ENCODE data around the gene ZMAT5. TPM values are rescaled to one million over a fixed set of nuclear protein-coding genes. Genes with fewer than 3 reads are reported as not detected.

ZMAT5 gene
- total and polyA plus RNA-seq, 4 donors = 13.2 to 33.8 (median 32.5) TPM

DNA sequence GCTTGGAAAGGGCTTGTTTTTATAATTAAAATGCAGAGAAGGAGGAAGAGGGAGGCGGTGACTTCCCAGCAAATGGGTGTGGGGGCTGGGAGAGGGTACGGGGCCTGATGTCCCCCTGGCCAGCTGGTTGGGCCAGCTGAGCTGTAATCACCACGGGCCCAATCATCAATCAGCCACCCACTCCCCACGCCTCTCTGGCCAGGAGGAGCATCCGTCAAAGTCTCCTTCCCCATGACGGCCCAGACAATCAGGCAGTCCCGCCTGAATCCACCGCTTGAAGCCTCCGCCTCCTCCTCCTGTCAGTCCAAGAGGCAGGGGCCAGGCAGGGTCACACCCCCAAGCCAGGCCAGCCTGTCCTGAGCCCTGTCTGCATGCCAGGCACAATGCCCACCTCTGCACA is 60.3 kb downstream of the ZMAT5 start:
- Histone ChIP-seq H3K36me3 (ENCODE audit: control insufficient read depth, insufficient read depth, low read length) (no peaks in the 10 kb centered on the region), H3K9me3 (ENCODE audit: control insufficient read depth, insufficient read depth, low read length) (no peaks in the 10 kb centered on the region), H3K4me3 (ENCODE audit: low read depth, low read length) (no peak overlapping the region), H3K27me3 (ENCODE audit: control insufficient read depth, insufficient read depth, low read length) (peaks cover 4% of the 10 kb centered on the region), H3K4me1 (ENCODE audit: control insufficient read depth, insufficient read depth, low read length) (peaks cover 81% of the 10 kb centered on the region), H3K27ac (ENCODE audit: low read depth, low read length) (no peak overlapping the region)
- peak in 1 of 6 donors; percentile 64 for DNase-seq (ENCODE audit: low read depth in 4 of 6, low spot score in 6 of 6)
- 30% methylated on average over 8 of the region's 9 CpGs for WGBS (ENCODE audit: insufficient coverage)

DNA sequence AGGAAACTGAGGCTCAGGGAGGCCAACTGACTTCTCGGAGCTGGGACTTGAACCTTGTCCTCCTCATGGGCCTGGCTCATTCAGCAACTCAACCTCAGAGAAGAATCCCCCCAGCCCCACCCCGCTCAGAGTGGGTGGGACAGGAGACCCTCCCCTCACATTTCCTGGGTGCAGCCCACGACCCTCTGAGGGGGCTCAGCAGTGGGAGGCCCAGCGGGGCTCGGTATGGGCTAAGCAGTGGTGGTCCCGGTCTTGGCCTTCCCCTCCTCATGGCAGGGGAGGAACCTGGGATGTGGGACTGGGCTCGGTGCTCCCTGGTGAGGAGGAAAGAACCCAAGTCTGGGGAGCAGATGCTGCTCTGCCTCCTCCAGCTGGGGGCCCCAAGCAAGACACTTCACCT is 61.2 kb downstream of the ZMAT5 start:
- Histone ChIP-seq H3K27me3 (ENCODE audit: control insufficient read depth, insufficient read depth, low read length) (peaks cover 8% of the 10 kb centered on the region), H3K4me1 (ENCODE audit: control insufficient read depth, insufficient read depth, low read length) (peaks cover 81% of the 10 kb centered on the region), H3K9me3 (ENCODE audit: control insufficient read depth, insufficient read depth, low read length) (no peaks in the 10 kb centered on the region), H3K4me3 (ENCODE audit: low read depth, low read length) (no peak overlapping the region), H3K27ac (ENCODE audit: low read depth, low read length) (peak overlapping the region; percentile 90), H3K36me3 (ENCODE audit: control insufficient read depth, insufficient read depth, low read length) (no peaks in the 10 kb centered on the region)
- no peak for DNase-seq (ENCODE audit: low read depth in 4 of 6, low spot score in 6 of 6)
- 62% methylated on average over 5 of the region's 7 CpGs for WGBS (ENCODE audit: insufficient coverage)

DNA sequence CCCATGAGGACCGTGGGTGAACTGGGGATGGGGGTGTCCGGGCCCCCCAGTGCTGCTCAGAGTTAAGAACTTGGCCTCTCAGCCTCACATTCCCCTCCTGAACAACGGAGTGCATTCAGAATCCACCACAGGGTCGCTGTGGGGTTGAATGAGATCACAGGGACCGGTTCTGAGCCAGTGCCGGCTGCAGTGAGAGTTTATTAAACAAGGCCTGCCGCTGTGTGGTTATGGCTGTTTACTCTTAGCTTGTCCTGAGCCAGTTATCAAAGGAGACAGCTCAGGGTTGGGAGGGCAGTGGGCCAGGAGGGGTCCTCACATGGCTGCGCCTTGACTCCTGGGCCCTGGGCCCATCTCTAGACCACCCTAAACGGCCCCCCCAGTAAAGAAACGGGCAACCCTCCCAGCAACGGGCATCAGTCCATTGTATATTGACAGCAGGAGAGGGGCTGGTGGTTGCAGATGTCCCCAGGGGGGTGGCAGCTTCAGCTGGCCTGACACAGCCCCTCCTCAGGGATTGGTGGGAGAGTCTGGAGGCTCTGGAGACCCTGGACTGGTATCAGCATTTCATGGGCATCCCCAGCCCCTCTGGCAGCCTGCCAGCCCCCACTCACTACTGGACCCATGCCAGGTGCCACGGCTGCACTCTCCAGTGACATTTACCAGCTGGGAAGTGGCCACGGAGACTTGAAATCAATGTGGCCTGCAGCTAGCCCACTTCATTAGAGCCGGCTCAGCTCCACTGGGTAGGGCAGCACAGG is 62.1 kb downstream of the ZMAT5 start:
- peak overlapping the region; percentile 90 for H3K27ac ChIP-seq (ENCODE audit: low read depth, low read length)
- WGBS (ENCODE audit: insufficient coverage) = 9% methylated on average over 10 of the region's 14 CpGs
- peak in 5 of 6 donors; percentile 52 to 89 (median 70) for DNase-seq (ENCODE audit: low read depth in 4 of 6, low spot score in 6 of 6)

DNA sequence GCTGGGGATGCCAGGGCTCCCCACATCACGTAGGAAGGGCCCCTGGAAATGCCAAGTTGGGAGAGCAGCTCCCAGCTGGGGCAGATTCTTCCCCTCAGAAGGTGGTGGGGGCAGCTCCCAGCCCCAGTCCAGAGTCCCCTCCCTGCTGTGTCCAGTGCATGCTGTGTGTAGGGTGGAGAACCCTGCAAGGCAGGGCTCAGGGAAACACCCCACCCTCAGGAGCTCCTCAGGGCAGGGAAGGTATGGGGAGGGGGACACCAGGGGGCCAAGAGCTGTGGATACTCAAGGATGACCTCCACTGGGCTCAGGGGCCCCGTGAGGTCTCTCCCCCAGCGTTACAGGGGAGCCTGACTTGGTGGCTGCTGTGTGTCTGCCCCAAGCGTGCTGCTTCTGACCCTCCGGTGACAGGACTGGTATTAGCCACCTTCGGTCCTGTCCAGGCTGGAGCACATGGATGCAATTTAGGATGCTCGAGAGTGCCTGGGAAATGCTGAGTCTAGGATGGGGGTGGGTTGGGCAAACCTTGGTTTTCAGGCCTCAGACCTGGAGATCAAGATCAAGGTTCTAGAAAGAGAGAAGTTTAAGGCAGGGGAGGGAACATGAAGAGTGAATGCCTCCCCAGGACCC is 63.1 kb downstream of the ZMAT5 start:
- Histone ChIP-seq H3K27ac (ENCODE audit: low read depth, low read length) (peak overlapping the region; percentile 83), H3K9me3 (ENCODE audit: control insufficient read depth, insufficient read depth, low read length) (no peaks in the 10 kb centered on the region), H3K4me1 (ENCODE audit: control insufficient read depth, insufficient read depth, low read length) (peaks cover 81% of the 10 kb centered on the region), H3K27me3 (ENCODE audit: control insufficient read depth, insufficient read depth, low read length) (peaks cover 6% of the 10 kb centered on the region), H3K36me3 (ENCODE audit: control insufficient read depth, insufficient read depth, low read length) (no peaks in the 10 kb centered on the region), H3K4me3 (ENCODE audit: low read depth, low read length) (no peak overlapping the region)
- DNase-seq (ENCODE audit: low read depth in 4 of 6, low spot score in 6 of 6) = no peak
- WGBS (ENCODE audit: insufficient coverage) = 41% methylated on average over 7 of the region's 7 CpGs

More for the DNA sequence above, 62.1 kb downstream of the ZMAT5 start:
- Histone ChIP-seq H3K27me3 (ENCODE audit: control insufficient read depth, insufficient read depth, low read length) (peaks cover 8% of the 10 kb centered on the region), H3K9me3 (ENCODE audit: control insufficient read depth, insufficient read depth, low read length) (no peaks in the 10 kb centered on the region), H3K36me3 (ENCODE audit: control insufficient read depth, insufficient read depth, low read length) (no peaks in the 10 kb centered on the region), H3K4me1 (ENCODE audit: control insufficient read depth, insufficient read depth, low read length) (peaks cover 80% of the 10 kb centered on the region), H3K4me3 (ENCODE audit: low read depth, low read length) (no peak overlapping the region)

DNA sequence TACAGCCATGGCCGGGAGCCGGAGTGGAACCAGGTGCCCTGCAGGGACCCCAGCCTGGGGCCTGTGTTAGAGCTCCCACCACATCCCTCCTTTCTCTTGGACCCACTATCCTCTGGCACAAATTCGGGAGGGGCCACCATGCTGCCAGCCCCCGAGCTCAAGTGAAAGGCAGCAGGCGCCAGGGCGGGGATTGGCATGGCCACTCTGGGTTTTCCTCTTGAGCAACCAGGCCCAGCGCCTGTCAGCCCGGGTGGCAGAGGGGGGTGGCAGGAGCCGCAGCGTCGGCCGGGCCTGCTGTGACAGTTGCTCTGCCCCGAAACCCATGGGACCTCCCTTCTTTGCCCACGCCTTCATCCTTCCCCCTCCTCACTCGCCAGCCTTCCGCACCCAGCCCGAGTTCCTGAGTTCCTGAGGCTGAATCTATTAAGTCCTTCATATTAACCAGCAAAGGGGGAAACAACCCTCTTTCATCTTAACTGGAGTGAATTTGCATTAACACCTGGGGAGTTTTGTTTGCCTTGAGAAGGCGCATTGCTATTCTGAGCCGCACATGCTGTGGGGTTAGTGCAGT is 63.8 kb downstream of the ZMAT5 start:
- H3K27me3 ChIP-seq (ENCODE audit: control insufficient read depth, insufficient read depth, low read length) = peaks cover 6% of the 10 kb centered on the region
- WGBS (ENCODE audit: insufficient coverage) = 27% methylated on average over 13 of the region's 19 CpGs
- peaks cover 86% of the 10 kb centered on the region for H3K4me1 ChIP-seq (ENCODE audit: control insufficient read depth, insufficient read depth, low read length)
- no peaks in the 10 kb centered on the region for H3K9me3 ChIP-seq (ENCODE audit: control insufficient read depth, insufficient read depth, low read length)
- H3K36me3 ChIP-seq (ENCODE audit: control insufficient read depth, insufficient read depth, low read length) = peaks cover 3% of the 10 kb centered on the region
- H3K27ac ChIP-seq (ENCODE audit: low read depth, low read length) = peak overlapping the region; percentile 83
- H3K4me3 ChIP-seq (ENCODE audit: low read depth, low read length) = no peak overlapping the region
- peak in 2 of 6 donors; percentile 72 to 79 for DNase-seq (ENCODE audit: low read depth in 4 of 6, low spot score in 6 of 6)

DNA sequence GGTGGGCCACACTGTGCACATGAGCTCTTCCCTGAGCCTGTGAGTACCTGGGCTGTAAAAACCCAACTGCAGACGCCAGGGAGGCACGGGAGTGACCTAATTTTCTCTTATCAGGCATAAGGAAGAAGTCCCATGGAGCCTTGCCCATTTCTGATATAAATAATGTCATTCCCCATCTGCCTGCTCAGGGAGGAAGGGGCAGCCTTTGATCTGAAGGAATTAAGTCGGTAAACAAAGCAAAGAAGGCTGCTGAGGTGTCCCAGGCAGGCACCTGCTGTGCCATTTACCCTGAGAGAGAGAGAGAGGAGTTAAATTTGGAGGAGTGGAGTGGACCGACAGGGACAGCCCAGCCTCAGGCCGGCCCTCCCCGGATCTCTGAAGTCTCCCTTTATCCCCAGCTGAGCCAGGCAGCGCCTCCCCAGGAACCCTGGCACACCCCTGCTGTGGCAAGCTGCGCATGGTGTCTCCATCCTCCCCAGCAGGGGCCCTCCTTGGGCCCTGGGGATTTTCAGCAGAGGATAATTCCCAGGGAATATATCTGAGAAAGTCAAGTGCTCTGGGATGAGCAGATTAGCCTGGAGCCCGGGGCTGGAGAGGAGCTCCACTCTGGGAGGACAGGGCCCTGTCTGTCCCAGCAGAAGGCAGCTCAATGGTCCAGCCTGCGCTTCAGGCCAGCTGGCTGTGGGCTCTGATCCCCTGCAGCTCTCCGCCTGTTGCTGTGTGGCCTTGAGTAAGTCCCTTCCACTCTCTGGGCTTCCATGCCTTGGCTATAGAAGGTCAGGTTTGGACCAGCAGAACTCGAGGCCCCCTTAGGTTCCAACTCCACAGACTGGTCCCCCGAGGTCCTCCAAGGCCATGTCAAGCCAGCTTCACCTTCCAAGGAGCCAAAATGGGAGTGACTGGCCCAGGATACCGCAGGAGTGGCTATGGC is 64.5 kb downstream of the ZMAT5 start:
- H3K9me3 ChIP-seq (ENCODE audit: control insufficient read depth, insufficient read depth, low read length) = no peaks in the 10 kb centered on the region
- H3K27ac ChIP-seq (ENCODE audit: low read depth, low read length) = peak overlapping the region; percentile 49
- H3K27me3 ChIP-seq (ENCODE audit: control insufficient read depth, insufficient read depth, low read length) = peaks cover 6% of the 10 kb centered on the region
- no peak overlapping the region for H3K4me3 ChIP-seq (ENCODE audit: low read depth, low read length)
- peaks cover 11% of the 10 kb centered on the region for H3K36me3 ChIP-seq (ENCODE audit: control insufficient read depth, insufficient read depth, low read length)
- H3K4me1 ChIP-seq (ENCODE audit: control insufficient read depth, insufficient read depth, low read length) = peaks cover 86% of the 10 kb centered on the region
- peak in 1 of 6 donors; percentile 53 for DNase-seq (ENCODE audit: low read depth in 4 of 6, low spot score in 6 of 6)
- WGBS (ENCODE audit: insufficient coverage) = 49% methylated on average over 12 of the region's 14 CpGs

DNA sequence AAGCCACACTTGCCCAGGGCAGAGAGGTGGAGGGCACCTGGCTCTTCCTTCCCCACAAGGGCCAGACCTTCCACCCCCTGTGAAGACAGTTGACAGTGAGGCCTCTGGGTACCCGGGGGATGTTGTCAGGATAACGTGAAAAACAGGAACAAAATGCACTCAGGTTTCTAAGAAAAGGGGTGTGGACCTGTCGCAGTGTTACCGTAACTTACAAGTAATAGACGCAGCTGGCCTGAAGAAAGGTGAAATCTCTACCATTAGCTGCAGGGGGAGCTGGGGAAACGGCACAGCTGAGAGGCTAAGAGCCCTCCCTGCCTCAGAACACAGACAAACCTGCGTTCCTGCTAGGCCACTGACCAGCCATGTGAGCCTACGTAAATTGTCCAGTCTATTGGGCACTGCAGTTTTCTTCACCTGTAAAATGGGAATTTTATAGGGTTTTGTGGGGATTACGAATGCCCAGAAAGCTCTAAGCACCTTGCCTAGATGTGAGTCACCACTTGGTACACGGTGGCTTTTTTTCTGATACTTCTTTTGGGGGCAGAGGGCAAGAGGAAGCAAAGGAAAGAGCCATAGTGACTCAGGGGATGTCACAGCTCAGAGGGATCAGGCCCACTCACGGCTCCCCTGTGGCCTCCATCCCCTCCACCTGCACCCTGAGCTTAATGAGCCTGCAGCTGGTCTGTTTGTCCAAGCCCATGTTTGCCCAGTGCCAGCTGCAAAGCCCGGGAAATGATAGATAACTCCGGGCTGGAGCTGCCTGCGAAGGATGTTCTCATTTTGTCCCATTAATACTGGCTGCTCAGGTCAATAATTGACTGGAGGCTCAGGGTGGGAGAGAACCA is 65.4 kb downstream of the ZMAT5 start:
- Histone ChIP-seq H3K9me3 (ENCODE audit: control insufficient read depth, insufficient read depth, low read length) (no peaks in the 10 kb centered on the region), H3K36me3 (ENCODE audit: control insufficient read depth, insufficient read depth, low read length) (peaks cover 16% of the 10 kb centered on the region), H3K27ac (ENCODE audit: low read depth, low read length) (peak overlapping the region; percentile 15), H3K4me3 (ENCODE audit: low read depth, low read length) (no peak overlapping the region), H3K4me1 (ENCODE audit: control insufficient read depth, insufficient read depth, low read length) (peaks cover 77% of the 10 kb centered on the region), H3K27me3 (ENCODE audit: control insufficient read depth, insufficient read depth, low read length) (peaks cover 6% of the 10 kb centered on the region)
- DNase-seq (ENCODE audit: low read depth in 4 of 6, low spot score in 6 of 6) = no peak
- WGBS (ENCODE audit: insufficient coverage) = 57% methylated on average over 14 of the region's 14 CpGs

DNA sequence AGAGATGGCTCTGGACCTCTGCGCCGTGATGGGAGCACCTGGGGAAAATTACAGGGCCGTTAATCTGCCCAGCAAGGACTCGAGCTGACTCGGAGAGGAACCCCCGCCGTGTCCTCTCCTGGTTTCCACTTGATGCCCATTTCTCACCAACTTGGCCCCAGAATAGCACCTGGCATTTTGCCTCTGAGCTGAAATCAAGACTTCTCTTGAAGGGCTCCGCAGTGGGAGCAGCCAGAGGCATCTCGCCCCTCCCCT is 66.0 kb downstream of the ZMAT5 start:
- Histone ChIP-seq H3K9me3 (ENCODE audit: control insufficient read depth, insufficient read depth, low read length) (no peaks in the 10 kb centered on the region), H3K36me3 (ENCODE audit: control insufficient read depth, insufficient read depth, low read length) (peaks cover 21% of the 10 kb centered on the region), H3K27ac (ENCODE audit: low read depth, low read length) (no peak overlapping the region), H3K4me1 (ENCODE audit: control insufficient read depth, insufficient read depth, low read length) (peaks cover 72% of the 10 kb centered on the region), H3K27me3 (ENCODE audit: control insufficient read depth, insufficient read depth, low read length) (peaks cover 6% of the 10 kb centered on the region), H3K4me3 (ENCODE audit: low read depth, low read length) (no peak overlapping the region)
- no peak for DNase-seq (ENCODE audit: low read depth in 4 of 6, low spot score in 6 of 6)
- WGBS (ENCODE audit: insufficient coverage) = 27% methylated on average over 8 of the region's 9 CpGs
